Renal cortical epithelial cell (primary cell): ENCODE results near the gene TAF6L. TPM values are rescaled to one million over a fixed set of nuclear protein-coding genes. Genes with fewer than 3 reads are reported as not detected.
"Not testable (repeated sequence)": the region's sequence is repeated elsewhere in the genome, so short reads cannot be mapped to it uniquely, and the experiment has no call there.

Experiments
- DNase-seq: peaks from one replicate; pipeline ENCODE4 v3.0.0-alpha.2; 2011; ENCODE audit warnings: low read depth
- total RNA-seq: library from RNA; depleted of rRNA; stranded (reverse); fragments of >200 nt; gene quantifications from 2 replicates; pipeline ENCODE4 v1.2.3, GENCODE V29; 2014

TAF6L gene
- total RNA-seq, 1 donor from 2014 or later: 20.7 TPM

GRCh38 chr11:62755086-62755615 is 16.0 kb upstream of the TAF6L start:
- no peak for DNase-seq

- no peak for DNase-seq
These were observed 13.1 kb upstream of the TAF6L start for GRCh38 chr11:62757846-62758788.

GRCh38 chr11:62760867-62761227 is 10.3 kb upstream of the TAF6L start:
- not testable (repeated sequence) for DNase-seq

GRCh38 chr11:62770778-62771143 is 435 bp upstream of the TAF6L start:
- no peak for DNase-seq

DNA sequence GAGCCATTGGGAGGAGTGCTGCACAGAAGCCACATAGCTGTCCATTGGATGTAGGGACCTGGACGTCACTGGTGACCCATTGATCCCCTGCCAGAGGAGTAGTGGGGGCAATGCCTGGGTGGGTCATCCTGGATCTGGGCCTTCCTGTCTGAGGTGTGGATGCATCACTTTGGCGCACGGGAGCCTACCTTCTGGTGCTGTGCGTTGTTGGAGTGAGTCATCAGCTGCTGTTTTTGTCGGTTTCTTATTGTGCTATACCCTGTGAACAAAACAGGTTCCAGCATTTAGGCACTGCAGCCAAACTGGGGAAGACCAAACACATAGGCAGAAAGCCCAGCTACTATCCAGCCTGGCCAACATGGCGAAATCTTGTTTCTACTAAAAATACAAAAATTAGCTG is 3.2 kb downstream of the TAF6L start:
- no peak for DNase-seq

GRCh38 chr11:62775646-62776045 is 4.5 kb downstream of the TAF6L start:
- no peak for DNase-seq

DNA sequence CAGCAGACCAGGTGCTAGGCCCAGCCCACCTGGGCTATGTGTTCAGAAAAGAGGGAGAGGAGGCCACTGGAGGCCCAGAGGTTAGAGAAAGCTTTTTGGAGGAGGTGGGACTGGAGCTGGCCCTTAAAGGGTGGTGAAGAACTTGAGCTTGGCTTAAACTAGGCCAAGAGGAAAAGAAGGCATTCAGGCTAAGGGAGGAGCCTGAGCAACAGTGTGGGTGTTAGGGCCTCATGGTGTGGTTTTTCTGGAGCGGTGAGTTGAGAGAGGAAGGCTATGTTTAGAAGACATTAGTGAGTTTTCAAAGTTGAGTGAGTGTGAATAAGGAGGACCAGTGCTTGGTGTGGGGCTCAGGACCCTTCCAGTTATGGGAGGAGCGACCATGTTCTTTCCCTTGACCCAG is 6.2 kb downstream of the TAF6L start:
- DNase-seq: no peak

DNA sequence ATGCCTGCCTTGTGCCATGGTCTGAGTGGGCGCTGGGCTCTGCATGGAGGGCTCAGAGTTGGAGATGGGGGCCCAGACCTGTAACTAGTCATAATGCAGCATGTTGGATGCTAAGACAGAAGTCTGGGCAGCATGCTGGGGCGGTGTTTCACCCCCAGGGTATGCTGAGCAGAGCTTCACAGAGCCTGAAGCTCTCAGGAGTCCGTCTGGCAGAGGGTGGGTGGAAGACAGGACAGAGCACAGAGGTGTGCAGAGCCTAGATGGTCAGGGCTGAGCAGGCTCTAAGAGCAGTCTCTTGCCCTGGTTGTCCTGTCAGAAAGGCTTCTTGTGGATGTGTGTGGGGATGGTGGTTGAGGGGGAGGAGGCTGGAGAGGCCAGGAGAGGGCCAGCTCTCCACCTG is 7.2 kb downstream of the TAF6L start:
- DNase-seq: no peak

GRCh38 chr11:62782753-62783152 is 11.6 kb downstream of the TAF6L start:
- DNase-seq: no peak

- peak; percentile 40 for DNase-seq
These were observed 15.3 kb downstream of the TAF6L start for GRCh38 chr11:62786318-62787004.

DNA sequence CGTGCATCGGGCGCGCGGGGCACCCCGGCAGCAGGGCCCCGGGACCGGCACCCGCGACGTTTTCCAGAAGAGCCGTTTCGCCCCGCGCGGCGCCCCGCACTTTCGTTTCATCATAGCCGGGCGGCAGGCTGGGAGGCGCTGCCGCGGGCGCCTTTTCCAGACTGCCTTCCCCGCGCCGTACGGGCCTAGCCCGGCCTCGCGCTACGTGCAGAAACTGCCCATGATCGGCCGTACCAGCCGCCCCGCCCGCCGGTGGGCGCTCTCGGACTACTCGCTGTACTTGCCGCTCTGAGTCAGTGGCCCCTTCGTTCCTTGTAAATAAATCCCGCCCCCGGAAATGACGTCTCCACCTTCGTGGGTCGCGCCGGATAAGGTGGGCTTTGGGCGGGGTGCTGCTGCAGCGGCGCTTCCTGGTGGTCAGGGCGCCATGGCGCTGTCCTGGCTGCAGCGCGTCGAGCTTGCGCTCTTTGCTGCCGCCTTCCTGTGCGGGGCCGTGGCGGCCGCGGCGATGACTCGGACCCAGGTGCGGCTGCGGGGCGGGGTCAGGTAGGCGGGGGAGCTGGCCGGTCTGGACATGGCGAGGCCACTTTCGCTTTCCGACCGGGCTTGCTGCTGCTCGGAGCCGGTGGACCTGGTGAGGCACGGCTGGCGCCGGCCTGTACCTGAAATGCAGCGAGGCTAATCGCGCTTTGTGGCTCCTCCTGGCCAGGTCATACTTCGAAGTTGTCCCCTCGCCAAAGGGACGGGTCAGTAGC is 16.0 kb downstream of the TAF6L start, which contains the start of gene TMEM179B:
Gene TMEM179B (plus strand): TSS at position 398 of the 755 bp plus-strand sequence. CDS start 30 bp downstream, at position 428.
- peak; percentile 94 for DNase-seq

DNA sequence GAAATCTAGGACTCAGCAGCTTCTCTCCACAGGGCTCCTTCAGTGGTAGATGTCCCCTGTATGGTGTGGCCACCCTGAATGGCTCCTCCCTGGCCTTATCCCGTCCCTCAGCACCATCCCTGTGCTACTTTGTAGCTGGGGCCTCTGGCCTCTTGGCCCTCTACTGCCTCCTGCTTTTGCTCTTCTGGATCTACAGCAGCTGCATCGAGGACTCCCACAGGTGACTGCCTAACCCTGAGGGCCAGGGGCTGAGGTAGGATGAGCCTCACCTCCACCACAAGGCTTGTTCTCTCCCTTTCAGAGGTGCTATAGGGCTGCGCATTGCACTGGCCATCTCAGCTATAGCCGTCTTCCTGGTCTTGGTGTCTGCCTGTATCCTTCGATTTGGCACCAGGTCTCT is 17.8 kb downstream of the TAF6L start:
- no peak for DNase-seq

DNA sequence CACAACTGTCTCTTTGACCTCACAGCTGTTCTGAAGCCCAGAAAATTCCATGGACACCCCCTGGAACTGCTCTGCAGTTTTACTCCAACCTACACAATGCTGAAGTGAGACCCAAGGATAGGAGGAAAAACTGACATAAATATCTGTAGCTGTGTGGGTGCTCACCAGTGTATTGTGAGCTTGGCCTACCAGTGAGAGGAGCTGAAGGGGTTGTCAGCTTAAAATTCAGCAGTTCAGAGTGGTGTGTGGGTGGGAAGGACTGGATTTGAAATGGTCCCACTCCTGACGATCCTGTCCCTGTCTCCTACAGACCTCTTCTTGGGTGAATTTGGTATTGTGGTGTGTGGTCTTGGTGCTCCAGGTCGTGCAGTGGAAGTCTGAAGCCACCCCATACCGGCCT is 18.4 kb downstream of the TAF6L start:
- no peak for DNase-seq

GRCh38 chr11:62791501-62792201 is 20.5 kb downstream of the TAF6L start, which contains the start of gene TMEM223:
Gene TMEM223, minus strand, starts transcription at chr11:62792006. Its CDS starts 12 bp downstream, at chr11:62791994.
- DNase-seq: peak; percentile 44

DNA sequence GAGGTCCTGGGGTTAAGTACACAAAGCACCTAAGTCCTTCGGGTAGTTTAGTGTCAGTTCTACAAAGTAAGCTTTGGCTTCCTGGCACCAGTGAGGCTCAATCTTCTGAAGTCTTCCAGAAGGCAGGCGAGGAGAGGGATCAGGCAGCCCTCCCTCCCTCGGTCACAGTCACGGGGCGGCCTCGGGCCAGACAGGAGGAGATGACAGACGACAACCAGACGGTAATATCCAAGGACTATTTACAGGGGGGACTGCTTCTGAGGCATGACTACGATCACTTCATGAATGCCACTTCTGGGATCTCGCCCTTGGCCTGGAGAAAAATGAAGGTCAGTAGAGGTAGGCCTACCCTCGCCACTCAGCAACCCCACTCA is 21.0 kb downstream of the TAF6L start:
- no peak for DNase-seq

DNA sequence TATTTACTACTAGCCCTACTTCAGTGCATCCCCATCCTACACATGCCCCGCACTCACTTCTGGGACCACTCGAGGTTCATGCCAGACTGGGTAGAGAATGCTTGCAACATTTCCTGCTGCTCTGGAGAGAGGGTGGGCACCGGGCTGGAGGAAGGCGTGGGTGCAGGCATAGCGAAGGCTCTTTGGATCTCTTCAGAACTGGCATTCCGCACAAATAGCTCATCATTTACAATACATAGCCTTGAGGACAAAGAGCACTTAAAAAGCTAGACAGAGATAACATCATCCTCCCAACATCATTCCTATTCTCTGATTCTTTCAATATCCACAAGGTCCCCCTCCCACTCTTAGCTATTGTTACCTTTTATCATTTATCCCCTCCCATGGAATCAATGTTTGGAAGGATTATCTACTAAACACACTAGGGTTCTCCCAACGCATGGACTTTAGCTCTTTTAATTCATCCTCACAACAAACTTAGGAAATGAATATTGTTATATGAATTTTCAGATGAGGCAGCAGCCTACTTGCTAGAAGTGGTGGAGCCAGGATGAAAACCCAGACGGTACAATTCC is 23.1 kb downstream of the TAF6L start:
- no peak for DNase-seq

GRCh38 chr11:62796281-62796680 is 25.1 kb downstream of the TAF6L start:
- no peak for DNase-seq

- no peak for DNase-seq
These were observed 28.3 kb downstream of the TAF6L start for GRCh38 chr11:62799486-62799885.

DNA sequence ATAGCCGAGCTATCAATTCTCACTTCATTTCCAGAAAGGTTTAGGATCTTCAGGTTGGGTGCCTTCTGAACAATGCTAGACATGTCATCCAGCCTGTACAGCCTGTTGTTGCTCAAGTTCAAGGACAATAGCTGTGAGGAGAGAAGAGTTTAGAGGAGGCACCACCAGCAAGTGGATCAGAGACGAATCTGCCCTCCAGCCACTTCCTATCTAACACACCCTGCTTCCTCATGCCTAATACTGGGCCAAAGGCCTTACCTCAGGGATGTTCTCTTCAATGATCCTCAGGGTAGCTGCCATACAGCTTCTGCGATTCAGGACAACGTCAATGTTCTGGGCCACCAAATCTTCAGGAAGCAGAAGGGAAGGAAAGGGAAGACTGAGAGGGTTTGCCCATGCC is 29.9 kb downstream of the TAF6L start:
- no peak for DNase-seq

GRCh38 chr11:62804310-62805075 is 33.3 kb downstream of the TAF6L start:
- DNase-seq: peak; percentile 53
